ENCODE results near the gene LRRC37B.
"Not testable (repeated sequence)": the region's sequence is repeated elsewhere in the genome, so short reads cannot be mapped to it uniquely, and the experiment has no call there.

LRRC37B gene

GRCh38 chr17:32041306-32041875 lies 34.2 kb downstream of the LRRC37B start:
- not testable (repeated sequence) for DNase-seq (ENCODE audit: low read depth)

GRCh38 chr17:32042266-32042665 lies 35.1 kb downstream of the LRRC37B start:
- DNase-seq (ENCODE audit: low read depth): not testable (repeated sequence)

- peak; percentile 53 for DNase-seq (ENCODE audit: low read depth)
Observed at GRCh38 chr17:32045611-32046010, 38.4 kb downstream of the LRRC37B start.

- not testable (repeated sequence) for DNase-seq (ENCODE audit: low read depth)
Observed at GRCh38 chr17:32047663-32048062, 40.5 kb downstream of the LRRC37B start.

- DNase-seq (ENCODE audit: low read depth): not testable (repeated sequence)
Observed at GRCh38 chr17:32054985-32055384, 47.8 kb downstream of the LRRC37B start.

GRCh38 chr17:32055425-32055824 lies 48.2 kb downstream of the LRRC37B start:
- not testable (repeated sequence) for DNase-seq (ENCODE audit: low read depth)

- not testable (repeated sequence) for DNase-seq (ENCODE audit: low read depth)
Observed at GRCh38 chr17:32056500-32056899, 49.3 kb downstream of the LRRC37B start.

GRCh38 chr17:32057460-32058105 lies 50.4 kb downstream of the LRRC37B start:
- not testable (repeated sequence) for DNase-seq (ENCODE audit: low read depth)

GRCh38 chr17:32060695-32061094 lies 53.5 kb downstream of the LRRC37B start:
- not testable (repeated sequence) for DNase-seq (ENCODE audit: low read depth)

- not testable (repeated sequence) for DNase-seq (ENCODE audit: low read depth)
Observed at GRCh38 chr17:32061840-32062239, 54.7 kb downstream of the LRRC37B start.

- not testable (repeated sequence) for DNase-seq (ENCODE audit: low read depth)
Observed at GRCh38 chr17:32064091-32064490, 56.9 kb downstream of the LRRC37B start.

- DNase-seq (ENCODE audit: low read depth): not testable (repeated sequence)
Observed at GRCh38 chr17:32066123-32066680, 59.0 kb downstream of the LRRC37B start.

- peak; percentile 18 for DNase-seq (ENCODE audit: low read depth)
Observed at GRCh38 chr17:32066863-32067642, 59.9 kb downstream of the LRRC37B start.

GRCh38 chr17:32069067-32069466 lies 61.9 kb downstream of the LRRC37B start:
- peak; percentile 39 for DNase-seq (ENCODE audit: low read depth)

- not testable (repeated sequence) for DNase-seq (ENCODE audit: low read depth)
Observed at GRCh38 chr17:32071961-32072360, 64.8 kb downstream of the LRRC37B start.

- not testable (repeated sequence) for DNase-seq (ENCODE audit: low read depth)
Observed at GRCh38 chr17:32073131-32073530, 65.9 kb downstream of the LRRC37B start.

- DNase-seq (ENCODE audit: low read depth): peak; percentile 88
Observed at GRCh38 chr17:32079753-32080152, 72.6 kb downstream of the LRRC37B start.

- DNase-seq (ENCODE audit: low read depth): not testable (repeated sequence)
Observed at GRCh38 chr17:32083550-32083979, 76.4 kb downstream of the LRRC37B start.

GRCh38 chr17:32084003-32084941 lies 77.1 kb downstream of the LRRC37B start:
- DNase-seq (ENCODE audit: low read depth): not testable (repeated sequence)

GRCh38 chr17:32084942-32085829 lies 78.0 kb downstream of the LRRC37B start:
- not testable (repeated sequence) for DNase-seq (ENCODE audit: low read depth)

All from iris pigment epithelial cell (primary cell).